Measurements from ENCODE around the gene ACACA. TPM values are rescaled to one million over a fixed set of nuclear protein-coding genes. Genes with fewer than 3 reads are reported as not detected.

Gene ACACA
- total RNA-seq, 4 donors from 2014 or later, result 47.9 to 56.2 (median 51.4) TPM

- DNase-seq (ENCODE audit: low spot score in 2 of 2), result no peak
- H3K4me3 ChIP-seq, result no peak overlapping the region
Measured at GRCh38 chr17:37048811-37049210, 357.8 kb downstream of the ACACA start.

GRCh38 chr17:37047631-37048104, 359.0 kb downstream of the ACACA start:
- peaks cover 18% of the 10 kb centered on the region for H3K36me3 ChIP-seq
- no peaks in the 10 kb centered on the region for H3K27me3 ChIP-seq
- peak; percentile 77 to 88 for DNase-seq (ENCODE audit: low spot score in 2 of 2)
- TF ChIP-seq CTCF (IDR thresholded peaks at IDR 0.05) (peak; percentile 65 to 88), POLR2A (IDR thresholded peaks at IDR 0.05) (no peak)
- WGBS, result 4% methylated on average over 9 of the region's 9 CpGs
- no peaks in the 10 kb centered on the region for H3K9me3 ChIP-seq
- peaks cover 3% of the 10 kb centered on the region for H3K4me1 ChIP-seq
- no peak overlapping the region for H3K4me3 ChIP-seq
- no peak overlapping the region for H3K27ac ChIP-seq

More at GRCh38 chr17:37048811-37049210, 357.8 kb downstream of the ACACA start:
- 96% methylated on average over 5 of the region's 5 CpGs for WGBS
- Histone ChIP-seq H3K4me1 (peaks cover 3% of the 10 kb centered on the region), H3K9me3 (no peaks in the 10 kb centered on the region), H3K27me3 (no peaks in the 10 kb centered on the region), H3K36me3 (peaks cover 18% of the 10 kb centered on the region), H3K27ac (no peak overlapping the region)
- TF ChIP-seq POLR2AphosphoS5 (IDR thresholded peaks at IDR 0.05), result no peak
- no peak for TF ChIP-seq CTCF (IDR thresholded peaks at IDR 0.05)
- no peak for TF ChIP-seq POLR2A (IDR thresholded peaks at IDR 0.05)
- TF ChIP-seq EP300 (IDR thresholded peaks at IDR 0.05), result no peak

DNA sequence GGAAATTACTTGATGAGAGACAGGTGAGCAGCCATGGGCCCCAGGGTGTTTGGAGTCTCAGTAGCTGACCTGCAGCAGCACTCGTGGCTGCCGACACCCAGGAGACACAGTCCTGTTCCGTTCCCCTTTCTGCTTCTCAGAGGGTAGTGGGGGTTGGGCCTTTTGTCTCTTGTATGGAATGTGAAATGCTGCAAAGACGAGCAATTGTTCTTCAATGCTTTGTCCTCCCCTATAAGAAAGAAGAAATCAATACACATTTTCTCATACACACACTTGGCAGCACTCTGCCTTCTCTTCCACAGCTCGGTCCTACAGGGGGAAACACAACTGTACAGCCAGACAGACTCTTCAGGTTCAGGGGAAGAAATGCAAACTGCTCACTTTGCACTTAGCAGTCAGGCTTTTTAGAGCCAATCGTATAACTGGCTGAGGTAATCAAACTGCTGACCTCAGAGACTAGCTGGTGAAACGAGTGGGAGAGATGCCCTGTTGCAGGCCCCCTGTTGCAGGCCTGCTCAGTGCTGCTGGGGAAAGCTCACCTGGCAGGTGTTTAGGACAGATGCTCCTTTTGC, 361.2 kb downstream of the ACACA start:
- no peaks in the 10 kb centered on the region for H3K27me3 ChIP-seq
- DNase-seq (ENCODE audit: low spot score in 2 of 2), result no peak
- no peak overlapping the region for H3K27ac ChIP-seq
- H3K36me3 ChIP-seq, result peaks cover 11% of the 10 kb centered on the region
- WGBS, result 81% methylated on average over 7 of the region's 7 CpGs
- H3K4me3 ChIP-seq, result no peak overlapping the region
- no peak for TF ChIP-seq POLR2AphosphoS5 (IDR thresholded peaks at IDR 0.05)
- TF ChIP-seq POLR2A (IDR thresholded peaks at IDR 0.05), result no peak
- TF ChIP-seq EP300 (IDR thresholded peaks at IDR 0.05), result no peak
- no peak for TF ChIP-seq CTCF (IDR thresholded peaks at IDR 0.05)
- peaks cover 3% of the 10 kb centered on the region for H3K4me1 ChIP-seq
- no peaks in the 10 kb centered on the region for H3K9me3 ChIP-seq

- H3K4me1 ChIP-seq, result peaks cover 3% of the 10 kb centered on the region
- H3K27ac ChIP-seq, result no peak overlapping the region
- TF ChIP-seq POLR2A (IDR thresholded peaks at IDR 0.05) (no peak), EP300 (IDR thresholded peaks at IDR 0.05) (no peak)
- no peaks in the 10 kb centered on the region for H3K9me3 ChIP-seq
- H3K4me3 ChIP-seq, result no peak overlapping the region
- peaks cover 11% of the 10 kb centered on the region for H3K36me3 ChIP-seq
- DNase-seq (ENCODE audit: low spot score in 2 of 2), result no peak
- WGBS, result 92% methylated on average over 3 of the region's 3 CpGs
- no peaks in the 10 kb centered on the region for H3K27me3 ChIP-seq
Measured at GRCh38 chr17:37043201-37043600, 363.4 kb downstream of the ACACA start.

DNA sequence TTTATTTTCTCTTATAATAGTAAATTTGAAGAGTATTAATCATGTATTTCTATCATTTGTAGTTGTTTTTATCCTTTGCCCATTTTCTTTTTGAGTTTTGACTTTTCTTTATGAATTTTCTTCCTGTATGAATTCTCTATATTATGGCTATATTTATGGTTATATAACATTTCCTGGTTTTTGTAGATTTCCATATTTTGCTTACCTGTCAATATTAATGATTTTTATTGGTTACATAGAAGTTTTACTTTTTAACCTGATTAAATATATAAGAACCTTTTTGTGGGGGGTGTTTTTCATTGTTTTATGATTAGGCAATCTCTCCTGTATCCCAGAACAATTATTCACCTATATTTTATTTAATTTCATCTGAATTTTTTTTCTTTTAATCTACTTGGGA, 364.7 kb downstream of the ACACA start:
- Histone ChIP-seq H3K4me1 (no peaks in the 10 kb centered on the region), H3K27me3 (no peaks in the 10 kb centered on the region), H3K9me3 (no peaks in the 10 kb centered on the region), H3K36me3 (peaks cover 11% of the 10 kb centered on the region), H3K4me3 (no peak overlapping the region), H3K27ac (no peak overlapping the region)
- DNase-seq (ENCODE audit: low spot score in 2 of 2), result no peak
- TF ChIP-seq POLR2AphosphoS5 (IDR thresholded peaks at IDR 0.05), result no peak
- no peak for TF ChIP-seq POLR2A (IDR thresholded peaks at IDR 0.05)
- TF ChIP-seq EP300 (IDR thresholded peaks at IDR 0.05), result no peak
- TF ChIP-seq CTCF (IDR thresholded peaks at IDR 0.05), result no peak

DNA sequence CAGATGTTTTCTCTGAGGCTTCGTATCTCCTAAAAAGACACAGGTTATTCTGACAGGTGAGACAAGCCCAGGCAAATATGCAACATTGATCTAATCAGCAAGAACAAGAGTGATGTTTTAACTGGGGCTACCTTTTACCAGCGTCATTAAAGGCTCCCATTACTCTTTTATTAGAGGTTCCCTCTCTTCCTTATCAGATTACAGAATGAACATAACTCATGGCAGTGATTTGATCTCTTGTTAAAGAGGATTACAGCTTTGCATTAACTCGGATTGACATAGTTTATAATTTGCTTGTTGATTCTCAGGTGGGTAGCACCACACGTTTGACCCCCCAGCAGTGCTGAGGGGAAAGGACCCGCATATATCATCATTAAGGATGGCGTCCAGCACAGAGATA, 367.4 kb downstream of the ACACA start:
- H3K4me3 ChIP-seq, result no peak overlapping the region
- H3K27me3 ChIP-seq, result no peaks in the 10 kb centered on the region
- no peaks in the 10 kb centered on the region for H3K4me1 ChIP-seq
- H3K36me3 ChIP-seq, result peaks cover 7% of the 10 kb centered on the region
- no peak for TF ChIP-seq CTCF (IDR thresholded peaks at IDR 0.05)
- no peak for TF ChIP-seq POLR2AphosphoS5 (IDR thresholded peaks at IDR 0.05)
- no peak for TF ChIP-seq POLR2A (IDR thresholded peaks at IDR 0.05)
- TF ChIP-seq EP300 (IDR thresholded peaks at IDR 0.05), result no peak
- H3K27ac ChIP-seq, result no peak overlapping the region
- no peak for DNase-seq (ENCODE audit: low spot score in 2 of 2)
- 62% methylated on average over 6 of the region's 6 CpGs for WGBS
- no peaks in the 10 kb centered on the region for H3K9me3 ChIP-seq

Data from suprapubic skin (tissue), 4 donors.